Ishikawa (cell line): ENCODE results near the gene C9.

Experiments
- CEBPB ChIP-seq: IDR thresholded peaks from 2 replicates; pipeline ENCODE4 v1.6.1; 2012
- CREB1 ChIP-seq: IDR thresholded peaks from 2 replicates; pipeline ENCODE4 v1.6.1; 2012; ENCODE audit warnings: low read depth
- EP300 ChIP-seq: IDR thresholded peaks from 2 replicates; pipeline ENCODE4 v1.6.1; 2012; ENCODE audit warnings: borderline replicate concordance
- MAX ChIP-seq: IDR thresholded peaks from 2 replicates; pipeline ENCODE4 v1.6.1; 2012
- NFIC ChIP-seq: IDR thresholded peaks from 2 replicates; pipeline ENCODE4 v1.6.1; 2012
- RAD21 ChIP-seq: IDR thresholded peaks from 2 replicates; pipeline ENCODE4 v1.6.1; 2012; ENCODE audit warnings: low read depth
- REST ChIP-seq: IDR thresholded peaks from 2 replicates; pipeline ENCODE4 v1.6.1; 2012; ENCODE audit warnings: low read depth, mild to moderate bottlenecking
- TAF1 ChIP-seq: IDR thresholded peaks from 2 replicates; pipeline ENCODE4 v1.6.1; 2012; ENCODE audit warnings: low read depth, mild to moderate bottlenecking
- TCF12 ChIP-seq: IDR thresholded peaks from 2 replicates; pipeline ENCODE4 v1.6.1; 2012; ENCODE audit warnings: low read depth
- TEAD4 ChIP-seq: IDR thresholded peaks from 2 replicates; pipeline ENCODE4 v1.6.1; 2012
- USF1 ChIP-seq: IDR thresholded peaks from 2 replicates; pipeline ENCODE4 v1.6.1; 2012
- YY1 ChIP-seq: IDR thresholded peaks from 2 replicates; pipeline ENCODE4 v1.6.1; 2012; ENCODE audit warnings: low read depth
- ZBTB7A ChIP-seq: IDR thresholded peaks from 2 replicates; pipeline ENCODE4 v1.6.1; 2012; ENCODE audit warnings: low read depth

GRCh38 chr5:39235648-39236047, 128.6 kb downstream of the C9 start:
- TF ChIP-seq CREB1 = no peak
- TF ChIP-seq REST = no peak
- no peak for TF ChIP-seq ZBTB7A
- no peak for TF ChIP-seq MAX
- no peak for TF ChIP-seq RAD21
- TF ChIP-seq USF1 = no peak
- no peak for TF ChIP-seq TAF1
- TF ChIP-seq NFIC = no peak
- no peak for TF ChIP-seq YY1
- no peak for TF ChIP-seq EP300
- TF ChIP-seq TCF12 = no peak
- no peak for TF ChIP-seq TEAD4
- TF ChIP-seq CEBPB = no peak
